ENCODE data around the gene SPEG.
"Not testable (repeated sequence)": the region's sequence is repeated elsewhere in the genome, so short reads cannot be mapped to it uniquely, and the experiment has no call there.

The SPEG gene

DNA sequence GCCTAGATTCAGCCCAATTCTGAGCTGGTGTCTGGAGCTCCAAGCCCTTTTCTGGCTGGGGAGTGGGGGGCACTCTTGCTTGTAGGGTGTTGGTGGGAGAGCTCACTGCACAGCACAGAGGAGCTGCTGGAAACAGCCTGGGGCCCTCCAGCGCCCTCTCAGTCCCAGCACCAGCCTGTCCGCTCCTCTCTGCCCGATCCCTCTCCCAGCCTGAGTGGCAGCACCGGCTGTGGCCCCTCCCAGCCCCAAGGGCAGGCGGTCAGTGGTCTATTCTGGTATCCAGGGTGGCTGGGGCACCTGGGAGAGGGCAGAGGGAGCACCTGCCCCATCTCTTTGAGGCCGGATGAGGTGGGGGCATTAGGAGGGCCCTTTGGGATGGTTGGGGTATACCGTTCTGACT lies 29.7 kb upstream of the SPEG start:
- no peak for TF ChIP-seq CTCF (IDR thresholded peaks at IDR 0.05; ENCODE audit: control insufficient read depth, extremely low read depth, insufficient read depth)
- no peak overlapping the region for H3K4me3 ChIP-seq (ENCODE audit: low read depth, low read length)
- DNase-seq (ENCODE audit: low read depth): no peak

GRCh38 chr2:219405451-219405850 lies 29.2 kb upstream of the SPEG start:
- no peak for TF ChIP-seq CTCF (IDR thresholded peaks at IDR 0.05; ENCODE audit: control insufficient read depth, extremely low read depth, insufficient read depth)
- DNase-seq (ENCODE audit: low read depth): no peak
- no peak overlapping the region for H3K4me3 ChIP-seq (ENCODE audit: low read depth, low read length)

DNA sequence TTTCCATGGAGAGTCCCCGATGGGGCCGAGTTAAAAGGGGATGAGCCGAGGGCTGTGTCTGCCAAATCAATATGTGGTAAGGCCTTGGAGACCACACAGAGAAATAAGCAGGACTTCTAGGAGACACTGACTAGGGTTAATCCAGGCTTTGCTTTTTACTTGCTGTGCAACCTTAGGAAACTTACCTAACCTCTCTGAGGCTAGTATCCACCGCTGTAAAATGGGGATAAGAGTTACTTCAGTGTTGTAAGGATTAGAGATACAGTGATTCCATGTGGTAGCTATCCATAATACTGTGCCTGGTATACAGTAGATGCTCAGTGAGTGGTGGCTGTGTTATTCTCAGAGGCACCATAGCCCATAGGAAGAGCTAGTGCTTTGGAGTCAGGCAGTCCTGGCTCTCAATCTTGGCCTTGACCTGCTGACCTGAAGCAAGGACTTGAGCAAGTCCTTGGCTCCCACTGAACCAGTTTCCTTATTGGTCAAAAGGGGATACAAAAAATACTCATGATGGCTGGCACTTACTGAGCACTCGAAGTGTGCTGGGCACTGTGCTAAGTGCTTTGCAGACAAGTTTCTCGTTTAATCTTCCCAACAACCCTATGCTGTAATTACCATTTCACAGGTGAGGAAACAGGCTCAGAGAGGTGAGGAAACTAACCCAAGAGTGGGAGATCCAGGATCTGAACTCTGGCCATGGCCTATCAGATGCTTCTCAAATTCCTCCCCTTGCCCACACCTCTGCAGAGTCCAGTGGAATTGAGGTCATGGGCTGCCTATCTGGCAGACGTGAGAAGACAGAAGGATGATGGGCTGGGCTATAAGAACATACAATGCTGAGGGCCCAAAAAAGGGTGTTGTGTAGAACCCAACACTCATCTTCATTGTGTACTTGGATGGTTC lies 28.4 kb upstream of the SPEG start:
- DNase-seq (ENCODE audit: low read depth): no peak
- no peak overlapping the region for H3K4me3 ChIP-seq (ENCODE audit: low read depth, low read length)
- TF ChIP-seq CTCF (IDR thresholded peaks at IDR 0.05; ENCODE audit: control insufficient read depth, extremely low read depth, insufficient read depth): no peak

GRCh38 chr2:219406861-219407230 lies 27.8 kb upstream of the SPEG start:
- no peak for TF ChIP-seq CTCF (IDR thresholded peaks at IDR 0.05; ENCODE audit: control insufficient read depth, extremely low read depth, insufficient read depth)
- H3K4me3 ChIP-seq (ENCODE audit: low read depth, low read length): no peak overlapping the region
- DNase-seq (ENCODE audit: low read depth): no peak

DNA sequence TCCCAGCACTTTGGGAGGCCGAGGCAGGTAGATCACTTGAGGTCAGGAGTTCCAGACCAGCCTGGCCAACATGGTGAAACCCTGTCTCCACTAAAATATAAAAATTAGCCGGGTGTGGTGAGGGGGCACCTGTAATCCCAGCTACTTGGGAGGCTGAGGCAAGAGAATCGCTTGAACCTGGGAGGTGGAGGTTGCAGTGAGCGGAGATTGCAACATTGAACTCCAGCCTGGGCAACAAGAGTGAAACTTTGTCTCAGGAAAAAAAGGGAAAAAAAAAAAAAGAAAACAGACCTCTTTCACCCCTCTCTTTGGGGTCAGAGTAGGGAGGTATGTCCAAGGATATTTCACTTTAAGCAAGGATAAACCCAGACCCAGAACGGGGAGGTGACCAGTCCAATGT lies 27.3 kb upstream of the SPEG start:
- not testable (repeated sequence) for DNase-seq (ENCODE audit: low read depth); H3K4me3 ChIP-seq (ENCODE audit: low read depth, low read length)

DNA sequence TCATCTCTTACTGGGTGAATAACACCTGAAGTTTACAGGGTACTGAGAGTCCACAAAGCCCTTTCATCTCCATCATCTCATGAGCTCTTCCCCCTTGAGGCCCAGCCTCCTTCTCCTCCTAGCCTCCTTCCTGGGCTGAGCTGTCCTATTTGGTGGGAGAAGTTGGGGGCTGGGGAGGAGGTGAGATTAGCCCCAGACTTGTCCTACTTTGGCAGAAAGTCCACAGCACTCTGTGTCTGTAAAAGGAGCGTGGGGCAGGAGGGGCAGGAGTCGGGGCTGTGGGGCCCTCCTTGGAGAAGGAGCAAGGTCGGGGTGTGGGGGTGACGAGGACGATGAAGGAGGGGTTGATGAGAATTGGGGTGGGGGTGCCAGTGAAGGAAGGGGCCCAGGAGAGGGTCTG lies 26.4 kb upstream of the SPEG start:
- TF ChIP-seq CTCF (IDR thresholded peaks at IDR 0.05; ENCODE audit: control insufficient read depth, extremely low read depth, insufficient read depth): no peak
- H3K4me3 ChIP-seq (ENCODE audit: low read depth, low read length): no peak overlapping the region
- no peak for DNase-seq (ENCODE audit: low read depth)

- no peak for DNase-seq (ENCODE audit: low read depth)
- no peak overlapping the region for H3K4me3 ChIP-seq (ENCODE audit: low read depth, low read length)
- TF ChIP-seq CTCF (IDR thresholded peaks at IDR 0.05; ENCODE audit: control insufficient read depth, extremely low read depth, insufficient read depth): no peak
Measured at GRCh38 chr2:219408631-219409030, 26.0 kb upstream of the SPEG start.

All from LNCaP clone FGC (cell line).